GM19452 (cell line): ENCODE measurements around the gene LRRC4B.

Source experiments
- ATAC-seq: cut with Tn5 transposase; IDR thresholded peaks from one replicate; pipeline ENCODE4 v1.9.1; 2021; ENCODE audit not compliant: unreplicated experiment

LRRC4B gene

DNA sequence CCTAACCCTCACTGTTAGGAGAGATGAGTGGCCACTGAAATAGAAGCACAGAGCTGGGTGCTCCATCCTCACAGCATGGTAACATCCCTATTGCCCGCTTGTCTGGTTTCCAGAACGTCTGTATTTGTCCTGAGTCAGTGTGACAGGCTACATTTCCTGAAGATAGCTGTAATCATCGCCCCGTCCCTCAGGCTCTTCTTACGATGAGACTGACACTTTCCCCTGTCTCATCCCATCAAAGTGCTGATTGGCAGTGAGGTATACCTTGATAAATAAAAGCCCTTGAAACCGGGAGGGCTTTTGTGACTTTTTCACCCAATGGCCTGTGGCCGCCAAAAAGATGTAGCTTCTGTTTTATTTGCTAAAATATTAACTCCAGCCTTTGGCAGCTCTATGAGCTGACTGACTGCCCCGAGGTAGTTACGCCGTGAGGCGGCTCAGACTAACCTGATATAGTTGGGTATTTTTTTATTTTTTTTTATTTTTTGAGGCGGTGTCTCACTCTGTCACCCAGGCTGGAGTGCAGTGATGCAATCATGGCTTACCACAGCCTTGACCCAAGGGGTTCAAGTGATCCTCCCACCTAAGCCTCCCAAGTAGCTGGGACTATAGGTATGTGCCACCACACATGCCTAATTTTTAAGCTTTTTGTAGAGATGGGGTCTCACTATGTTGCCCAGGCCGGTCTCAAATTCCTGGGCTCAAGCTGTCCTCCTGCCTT, 5.7 kb upstream of the LRRC4B start:
- ATAC-seq = no peak

GRCh38 chr19:50570997-50571396, 2.8 kb upstream of the LRRC4B start:
- ATAC-seq = no peak

- ATAC-seq = no peak
Observed at GRCh38 chr19:50569938-50570540, 1.8 kb upstream of the LRRC4B start.

- no peak for ATAC-seq
Observed at GRCh38 chr19:50568728-50569698, 778 bp upstream of the LRRC4B start.

- no peak for ATAC-seq
Observed at GRCh38 chr19:50567052-50567841, 988 bp downstream of the LRRC4B start.

DNA sequence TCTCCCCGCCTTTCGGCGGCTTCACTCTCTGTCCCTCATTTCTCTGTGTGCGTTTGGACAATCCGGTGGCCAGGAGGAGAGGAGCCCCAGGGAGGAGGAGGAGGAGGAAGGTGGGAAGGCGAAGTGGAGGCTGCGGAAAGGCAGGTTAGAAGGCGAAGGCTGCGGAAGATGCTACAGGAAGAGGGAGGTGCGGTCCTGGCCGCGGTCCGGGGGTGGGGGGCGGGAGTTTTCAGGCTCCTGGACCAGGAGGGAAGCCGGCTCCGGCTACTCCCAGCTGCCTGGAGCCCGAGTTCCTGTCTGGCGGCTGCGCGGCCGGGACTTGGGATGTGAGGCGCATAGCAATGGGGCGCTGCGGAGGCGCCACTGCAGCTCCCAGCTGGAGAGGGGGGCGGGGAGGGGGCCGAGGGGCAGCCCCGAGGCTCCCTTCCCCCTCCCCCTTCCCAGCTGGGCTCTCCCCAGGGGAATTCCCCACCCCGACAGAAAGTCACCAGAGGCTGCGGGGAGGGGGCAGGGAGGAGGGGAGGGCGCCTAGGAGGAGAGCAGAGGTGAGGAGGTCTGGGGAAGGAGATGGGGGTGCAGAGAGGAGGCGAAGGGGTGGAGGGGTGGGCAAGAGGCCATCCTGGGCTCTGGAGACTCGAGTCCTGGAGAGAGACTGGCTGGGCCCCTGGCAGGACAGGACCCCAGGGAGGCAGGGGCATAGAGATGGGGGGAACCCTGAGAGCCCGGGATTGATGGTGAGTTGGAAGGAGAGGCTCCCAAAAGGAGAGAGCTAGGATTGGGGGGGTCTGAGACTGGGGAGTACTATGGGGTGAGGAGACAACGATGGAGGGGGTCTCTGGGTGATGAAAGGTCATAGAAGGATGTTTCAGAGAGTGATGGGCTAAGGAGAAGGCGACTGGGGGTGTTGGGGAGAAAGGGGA, 2.0 kb downstream of the LRRC4B start:
- ATAC-seq = no peak

GRCh38 chr19:50564229-50565105, 3.8 kb downstream of the LRRC4B start:
- ATAC-seq = no peak

- ATAC-seq = no peak
Observed at GRCh38 chr19:50563597-50563996, 4.6 kb downstream of the LRRC4B start.

- no peak for ATAC-seq
Observed at GRCh38 chr19:50562996-50563395, 5.2 kb downstream of the LRRC4B start.

DNA sequence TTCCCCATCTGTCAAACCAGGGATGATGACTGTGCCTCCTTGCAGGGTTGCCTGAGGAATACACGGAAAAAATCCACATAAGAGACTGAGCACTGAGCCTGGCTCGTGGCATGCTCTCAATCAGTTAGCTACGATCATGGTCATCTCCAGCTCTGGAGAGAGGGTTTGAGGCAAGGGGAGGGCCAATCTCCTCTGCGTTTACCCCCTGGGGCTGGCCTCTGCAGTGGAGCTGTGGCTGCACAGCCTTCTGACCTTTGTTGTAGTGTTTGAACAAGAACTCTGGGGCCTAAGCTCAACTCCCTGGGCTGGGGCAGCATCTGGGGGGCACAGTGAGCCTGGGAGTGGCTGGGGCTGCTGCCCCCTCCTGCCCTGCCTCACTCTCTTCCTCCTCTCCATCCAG, 5.9 kb downstream of the LRRC4B start:
- no peak for ATAC-seq

- ATAC-seq = no peak
Observed at GRCh38 chr19:50559636-50560035, 8.6 kb downstream of the LRRC4B start.

GRCh38 chr19:50558449-50558848, 9.8 kb downstream of the LRRC4B start:
- ATAC-seq = no peak

DNA sequence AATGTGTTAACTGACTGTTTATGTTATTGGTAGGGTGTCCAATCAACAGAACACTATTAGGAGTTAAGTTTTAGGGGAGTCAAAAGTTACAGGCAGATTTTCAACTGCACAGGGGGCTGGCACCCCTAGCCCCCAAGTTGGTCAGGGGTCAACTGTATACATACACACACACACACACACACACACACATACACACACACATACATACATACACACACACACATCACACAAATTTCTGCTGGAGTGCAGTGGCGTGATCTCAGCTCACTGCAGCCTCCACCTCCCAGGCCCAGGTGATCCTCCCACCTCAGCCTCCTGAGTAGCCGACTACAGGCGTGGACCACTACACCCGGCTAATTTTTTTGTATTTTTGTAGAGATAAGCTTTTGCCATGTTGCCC, 10.2 kb downstream of the LRRC4B start:
- ATAC-seq = no peak

GRCh38 chr19:50557009-50557613, 11.1 kb downstream of the LRRC4B start:
- no peak for ATAC-seq

GRCh38 chr19:50556282-50557008, 11.8 kb downstream of the LRRC4B start:
- ATAC-seq = no peak

DNA sequence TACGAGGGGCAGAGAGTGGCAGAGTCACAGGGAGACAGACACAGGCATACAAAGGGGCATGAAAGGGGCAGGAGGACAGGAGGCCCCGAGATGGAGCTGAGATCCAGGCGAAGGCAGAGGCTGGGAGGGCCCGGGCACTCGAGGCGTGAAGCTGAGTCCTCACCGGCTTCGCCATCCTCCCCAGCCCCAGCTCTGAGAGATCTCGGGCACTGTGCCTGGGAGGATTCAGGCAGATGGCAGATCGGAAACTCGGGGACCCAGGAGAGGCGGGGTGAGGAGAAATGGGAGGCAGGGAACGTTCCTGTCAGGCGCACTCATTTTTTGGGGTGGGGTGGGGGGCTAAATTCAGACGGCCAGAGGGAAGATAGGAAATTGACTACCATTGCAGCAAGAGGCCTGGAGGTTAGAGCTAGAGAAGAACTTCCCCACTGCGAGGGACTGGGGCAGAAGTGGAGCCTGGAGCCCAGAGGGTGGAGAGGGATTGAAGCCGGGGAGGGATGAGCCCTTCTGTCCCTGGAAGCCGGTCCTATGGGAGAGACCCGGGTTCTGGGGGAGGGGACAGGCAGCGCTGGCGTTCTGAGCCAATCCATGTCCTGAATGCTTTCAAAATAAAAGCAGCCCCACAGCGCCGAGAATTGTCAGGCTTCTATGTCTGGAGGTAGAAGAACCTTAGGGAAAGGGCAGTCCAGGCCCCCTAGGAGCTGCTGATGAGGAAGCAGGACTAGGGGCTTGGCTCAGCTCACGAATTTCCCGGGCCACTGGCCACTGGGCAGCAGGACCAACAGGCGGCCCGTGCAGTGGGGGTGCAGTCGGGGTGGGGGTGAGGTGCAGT, 12.6 kb downstream of the LRRC4B start:
- no peak for ATAC-seq

GRCh38 chr19:50555033-50555432, 13.2 kb downstream of the LRRC4B start:
- ATAC-seq = no peak
